Loucy (cell line): ENCODE measurements around the gene CLK4.

Source experiments
- H2AFZ ChIP-seq: fragments of 200-600 bp; sonication (generic); 2 replicates; pipeline ENCODE4 v1.6.0; 2016; ENCODE audit warnings: antibody characterized with exemption, mild to moderate bottlenecking, low read length, moderate library complexity
- H3F3A ChIP-seq: fragments of 200-600 bp; 2 replicates; pipeline ENCODE4 v1.6.0; 2016; ENCODE audit warnings: antibody characterized with exemption, low read depth, mild to moderate bottlenecking
- H3K27me3 ChIP-seq: fragments of 200-600 bp; sonication (generic); 2 replicates; pipeline ENCODE4 v1.6.1; 2014; ENCODE audit warnings: low read length, mild to moderate bottlenecking; ENCODE audit not compliant: insufficient read depth, poor library complexity, severe bottlenecking
- H3K36me3 ChIP-seq: fragments of 200-600 bp; sonication (generic); 2 replicates; pipeline ENCODE4 v1.6.1; 2016; ENCODE audit warnings: low read length; ENCODE audit not compliant: insufficient read depth
- H3K4me1 ChIP-seq: fragments of 200-600 bp; sonication (generic); 2 replicates; pipeline ENCODE4 v1.5.1; 2014; ENCODE audit warnings: low read length, mild to moderate bottlenecking; ENCODE audit not compliant: insufficient read depth, poor library complexity, severe bottlenecking
- H3K4me2 ChIP-seq: fragments of 200-600 bp; sonication (generic); 2 replicates; pipeline ENCODE4 v1.6.0; 2014; ENCODE audit warnings: antibody characterized with exemption, low read length, low read depth, mild to moderate bottlenecking; ENCODE audit not compliant: poor library complexity, severe bottlenecking
- H3K4me3 ChIP-seq: fragments of 200-600 bp; sonication (generic); 2 replicates; pipeline ENCODE4 v1.5.1; 2014; ENCODE audit warnings: low read length, mild to moderate bottlenecking, mixed read lengths; ENCODE audit not compliant: poor library complexity, severe bottlenecking
- H3K79me2 ChIP-seq: fragments of 200-600 bp; sonication (generic); 2 replicates; pipeline ENCODE4 v1.6.1; 2014; ENCODE audit warnings: low read length; ENCODE audit not compliant: insufficient read depth
- H3K9ac ChIP-seq: fragments of 200-600 bp; sonication (generic); 2 replicates; pipeline ENCODE4 v1.6.0; 2014; ENCODE audit warnings: mild to moderate bottlenecking, low read depth, low read length, moderate library complexity; ENCODE audit not compliant: poor library complexity, severe bottlenecking
- H3K9me2 ChIP-seq: fragments of 200-600 bp; sonication (generic); replicated peaks from 2 replicates; pipeline ENCODE4 v1.6.1; 2016; ENCODE audit warnings: low read depth, low read length, mixed read lengths
- H3K9me3 ChIP-seq: fragments of 200-600 bp; sonication (generic); 2 replicates; pipeline ENCODE4 v1.6.1; 2014; ENCODE audit warnings: mild to moderate bottlenecking, antibody characterized with exemption, low read length, low read depth; ENCODE audit not compliant: insufficient read depth
- H4K20me1 ChIP-seq: fragments of 200-600 bp; sonication (generic); 2 replicates; pipeline ENCODE4 v1.6.0; 2014; ENCODE audit warnings: antibody characterized with exemption, low read length, mild to moderate bottlenecking; ENCODE audit not compliant: insufficient read depth, poor library complexity, severe bottlenecking
- EZH2phosphoT487 ChIP-seq: fragments of 200-600 bp; IDR thresholded peaks from 2 replicates; pipeline ENCODE4 v1.6.1; 2018; ENCODE audit warnings: antibody characterized with exemption, mild to moderate bottlenecking, moderate library complexity, borderline replicate concordance
- TF ChIP-seq, protein P1 (sequence below): fragments of 200-600 bp; sonication (generic); conservative IDR thresholded peaks from 2 replicates; pipeline ENCODE4 v1.5.1; 2014; ENCODE audit warnings: mild to moderate bottlenecking, antibody characterized with exemption, low read length

CLK4 gene

DNA sequence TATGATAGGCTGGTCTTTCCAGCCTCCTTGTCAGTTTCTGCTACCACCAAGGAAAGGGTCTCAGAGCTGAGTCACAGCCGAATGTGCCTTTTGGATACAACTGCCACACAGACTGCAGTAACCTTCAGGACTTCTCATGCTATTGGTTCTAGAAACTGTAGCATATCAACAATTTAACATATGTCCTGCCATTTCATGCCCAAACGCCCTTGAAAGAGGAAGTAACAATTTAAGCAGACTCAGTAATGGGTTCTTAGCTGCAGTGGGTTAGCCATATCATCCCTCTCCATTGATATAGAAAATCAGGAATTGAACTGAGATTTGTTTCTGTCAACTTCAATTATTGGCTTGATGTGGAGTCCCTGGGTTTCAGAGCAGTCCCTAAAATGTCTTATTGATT, 4.1 kb upstream of the CLK4 start:
- Histone ChIP-seq H3K9ac (no peak overlapping the region), H3K4me2 (no peak overlapping the region), H2AFZ (no peak overlapping the region)

DNA sequence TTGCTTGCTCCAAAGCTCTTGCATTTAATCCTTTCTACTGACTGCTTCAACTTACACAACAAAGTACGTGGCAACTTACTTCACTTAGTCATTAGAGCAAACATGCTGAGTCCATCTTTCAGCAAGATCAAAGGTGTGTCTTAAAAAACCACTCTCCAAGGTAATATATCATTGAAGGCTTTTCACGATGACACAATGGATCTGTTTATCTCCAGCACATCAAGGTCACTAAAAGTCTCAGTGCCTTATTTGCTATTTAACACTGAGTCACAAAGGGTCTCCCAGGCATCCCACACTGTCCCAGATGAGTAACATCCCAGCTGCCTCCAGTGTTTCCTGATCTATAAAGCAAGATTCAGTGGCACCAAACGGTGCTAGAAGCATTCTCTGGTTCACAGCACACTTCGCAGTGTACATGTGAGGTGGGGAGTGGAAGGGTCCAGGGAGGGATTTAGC, 3.7 kb upstream of the CLK4 start:
- Histone ChIP-seq H3K4me2 (no peak overlapping the region), H4K20me1 (peaks cover 7% of the 10 kb centered on the region), H3K9me2 (no peaks in the 10 kb centered on the region), H3K9ac (no peak overlapping the region), H3K27me3 (no peaks in the 10 kb centered on the region), H3K9me3 (no peaks in the 10 kb centered on the region), H3K79me2 (peaks cover 9% of the 10 kb centered on the region), H3K36me3 (no peaks in the 10 kb centered on the region), H2AFZ (no peak overlapping the region), H3F3A (no peaks in the 10 kb centered on the region), H3K4me1 (peaks cover under 1% of the 10 kb centered on the region), H3K4me3 (no peak overlapping the region)
- TF ChIP-seq, protein P1, sequence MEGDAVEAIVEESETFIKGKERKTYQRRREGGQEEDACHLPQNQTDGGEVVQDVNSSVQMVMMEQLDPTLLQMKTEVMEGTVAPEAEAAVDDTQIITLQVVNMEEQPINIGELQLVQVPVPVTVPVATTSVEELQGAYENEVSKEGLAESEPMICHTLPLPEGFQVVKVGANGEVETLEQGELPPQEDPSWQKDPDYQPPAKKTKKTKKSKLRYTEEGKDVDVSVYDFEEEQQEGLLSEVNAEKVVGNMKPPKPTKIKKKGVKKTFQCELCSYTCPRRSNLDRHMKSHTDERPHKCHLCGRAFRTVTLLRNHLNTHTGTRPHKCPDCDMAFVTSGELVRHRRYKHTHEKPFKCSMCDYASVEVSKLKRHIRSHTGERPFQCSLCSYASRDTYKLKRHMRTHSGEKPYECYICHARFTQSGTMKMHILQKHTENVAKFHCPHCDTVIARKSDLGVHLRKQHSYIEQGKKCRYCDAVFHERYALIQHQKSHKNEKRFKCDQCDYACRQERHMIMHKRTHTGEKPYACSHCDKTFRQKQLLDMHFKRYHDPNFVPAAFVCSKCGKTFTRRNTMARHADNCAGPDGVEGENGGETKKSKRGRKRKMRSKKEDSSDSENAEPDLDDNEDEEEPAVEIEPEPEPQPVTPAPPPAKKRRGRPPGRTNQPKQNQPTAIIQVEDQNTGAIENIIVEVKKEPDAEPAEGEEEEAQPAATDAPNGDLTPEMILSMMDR: no peak
- TF ChIP-seq EZH2phosphoT487: no peak

More for the DNA sequence above, 4.1 kb upstream of the CLK4 start:
- Histone ChIP-seq H3K9me3 (no peaks in the 10 kb centered on the region), H3K4me3 (no peak overlapping the region), H3K79me2 (peaks cover 4% of the 10 kb centered on the region), H3K9me2 (no peaks in the 10 kb centered on the region), H3K36me3 (no peaks in the 10 kb centered on the region), H3K4me1 (no peaks in the 10 kb centered on the region), H4K20me1 (peaks cover 3% of the 10 kb centered on the region), H3F3A (no peaks in the 10 kb centered on the region), H3K27me3 (no peaks in the 10 kb centered on the region)
- TF ChIP-seq, protein P1: no peak
- no peak for TF ChIP-seq EZH2phosphoT487

DNA sequence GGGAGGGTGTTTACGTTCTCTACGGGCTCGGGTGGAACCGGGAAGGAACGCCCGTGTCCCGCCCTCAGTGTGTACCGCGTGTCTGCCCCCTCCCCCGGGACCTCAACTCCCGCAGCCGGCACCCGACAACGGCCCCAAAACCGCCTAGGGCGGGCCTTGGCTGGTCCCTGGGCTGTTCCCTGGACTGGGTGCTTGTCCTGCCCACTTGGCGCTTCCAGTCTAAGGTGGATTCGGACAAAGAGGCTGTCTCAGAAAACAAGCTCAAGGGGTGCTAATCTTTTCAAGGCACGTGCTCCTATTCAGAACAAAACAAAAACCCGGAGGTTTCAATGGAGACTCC, 379 bp upstream of the CLK4 start:
- Histone ChIP-seq H3K79me2 (peaks cover 39% of the 10 kb centered on the region), H3K9ac (no peak overlapping the region), H3F3A (no peaks in the 10 kb centered on the region), H3K4me2 (peak overlapping the region; percentile 44), H3K9me3 (no peaks in the 10 kb centered on the region), H3K4me3 (peak overlapping the region; percentile 68), H3K27me3 (no peaks in the 10 kb centered on the region), H3K4me1 (peaks cover 24% of the 10 kb centered on the region), H3K9me2 (no peaks in the 10 kb centered on the region), H2AFZ (peak overlapping the region; percentile 81; the same call in 1 of the 2 replicates), H4K20me1 (peaks cover 27% of the 10 kb centered on the region), H3K36me3 (no peaks in the 10 kb centered on the region; the same call in 1 of the 2 replicates)
- TF ChIP-seq, protein P1: no peak
- TF ChIP-seq EZH2phosphoT487: no peak
